Fibroblast of skin of abdomen (primary cell): ENCODE measurements around the gene CPT1B.
"Not testable (repeated sequence)": the region's sequence is repeated elsewhere in the genome, so short reads cannot be mapped to it uniquely, and the experiment has no call there.

Source experiments
- DNase-seq: peaks from one replicate; pipeline ENCODE4 v3.0.0-alpha.2; 2013

Gene CPT1B

DNA sequence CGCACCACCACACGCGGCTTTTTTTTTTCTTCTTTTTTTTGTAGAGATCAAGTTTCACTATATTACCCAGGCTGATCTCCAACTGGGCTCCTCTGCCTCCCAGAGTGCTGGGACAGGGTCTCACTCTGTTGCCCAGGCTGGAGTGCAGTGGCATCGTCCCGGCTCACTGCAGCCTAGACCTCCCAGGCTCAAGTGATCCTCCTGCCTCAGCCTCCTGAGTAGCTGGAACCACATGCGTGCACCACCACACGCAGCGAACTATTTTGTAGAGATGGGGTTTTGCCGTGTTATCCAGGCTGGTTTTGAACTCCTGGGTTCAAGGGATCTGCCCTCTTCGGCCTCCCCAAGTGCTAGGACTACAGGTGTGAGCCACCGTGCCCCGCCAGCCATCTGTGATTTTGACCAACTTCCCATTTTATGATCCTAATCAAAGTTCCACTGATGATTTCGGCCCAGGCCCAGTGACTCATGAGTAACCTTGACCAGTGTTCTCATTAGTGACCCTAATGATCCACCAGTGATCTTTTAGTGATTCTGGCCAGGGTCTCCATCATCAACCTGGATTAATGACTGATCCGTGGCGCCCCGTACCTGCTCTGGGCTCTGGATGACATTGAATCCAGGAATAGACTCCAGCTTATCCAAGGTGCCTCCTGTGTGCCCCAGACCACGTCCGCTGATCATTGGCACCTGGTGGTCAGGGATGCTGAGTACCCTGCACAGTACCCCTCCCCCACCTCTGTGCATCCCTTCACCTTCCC is 50.1 kb downstream of the CPT1B start:
- DNase-seq, result no peak

GRCh38 chr22:50526834-50527801 is 51.1 kb downstream of the CPT1B start:
- no peak for DNase-seq

DNA sequence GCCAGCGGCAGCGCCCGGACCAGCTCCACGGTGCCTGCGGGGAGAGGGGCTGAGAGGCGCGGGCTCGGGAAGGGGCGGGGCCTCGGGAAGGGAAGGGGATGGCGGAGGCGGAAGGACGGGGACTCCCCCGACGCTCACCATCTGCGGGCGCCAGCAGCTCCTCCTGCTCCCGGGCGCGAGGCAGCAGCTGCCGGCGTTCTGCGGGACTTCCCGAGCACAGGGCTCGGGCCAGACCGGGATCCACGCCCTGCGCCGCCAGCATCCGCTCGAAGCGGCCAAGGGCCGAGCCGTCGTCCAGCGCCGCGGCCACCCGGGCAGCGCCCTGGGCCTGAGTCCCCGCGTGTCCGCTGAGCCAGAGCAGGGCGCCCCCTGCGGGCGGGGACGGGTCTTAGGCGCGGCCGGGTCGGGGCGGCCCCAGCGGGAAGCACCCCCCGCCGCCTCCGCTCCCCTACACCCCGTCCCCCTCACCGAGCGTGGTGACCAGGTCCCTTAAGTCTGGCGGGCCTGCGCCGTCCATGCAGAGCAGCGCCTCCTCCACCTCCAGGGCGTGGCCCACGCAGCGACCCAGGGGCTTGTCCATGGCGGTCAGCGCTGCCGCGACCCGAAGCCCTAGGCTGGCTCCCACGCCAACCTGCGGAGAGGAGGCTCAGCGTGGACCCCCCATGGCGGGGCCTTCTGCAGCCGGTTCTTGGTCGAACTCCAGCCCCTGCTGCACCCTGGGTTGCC is 52.0 kb downstream of the CPT1B start:
- peak; percentile 81 for DNase-seq

GRCh38 chr22:50525858-50526107 is 52.4 kb downstream of the CPT1B start:
- DNase-seq, result no peak

DNA sequence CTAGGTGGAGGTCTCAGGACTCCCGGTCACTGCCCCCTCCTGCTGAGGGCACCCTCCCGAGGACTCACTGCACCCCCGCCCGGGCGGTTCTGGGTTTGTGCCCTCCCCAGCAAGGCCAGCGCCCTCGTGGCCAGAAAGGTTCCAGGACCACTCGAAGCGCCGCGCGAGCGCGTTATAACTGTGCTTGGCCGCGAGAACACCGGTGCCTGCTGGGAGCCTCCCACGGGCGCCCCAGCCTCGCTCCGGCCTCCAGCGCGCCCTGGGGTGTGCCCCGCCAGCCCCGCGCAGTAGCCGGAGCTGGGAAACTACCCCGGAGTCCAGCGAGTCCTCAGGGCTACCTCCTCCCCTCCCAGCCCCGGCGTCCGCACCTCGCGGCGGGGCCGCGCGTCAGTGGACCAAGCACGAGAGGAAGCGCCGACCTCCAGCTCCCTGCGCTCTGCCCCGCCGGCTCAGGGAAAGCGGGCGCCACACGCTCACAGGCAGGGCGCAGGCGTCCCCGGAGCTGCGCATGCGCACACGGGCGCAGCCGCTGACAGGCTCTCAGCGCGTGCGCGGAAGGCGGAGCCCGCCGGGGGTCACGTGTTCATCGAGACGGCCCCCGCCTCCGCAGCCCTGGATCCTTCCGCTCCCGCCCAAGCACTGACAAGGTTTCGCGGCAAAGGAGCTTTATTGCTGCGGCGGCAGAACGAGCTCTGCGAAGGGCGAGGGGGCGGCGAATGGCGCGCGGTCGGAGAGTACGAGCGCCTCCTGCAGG is 52.9 kb downstream of the CPT1B start, which contains the start of gene SCO2:
TSS of gene SCO2 (minus strand) at position 495 of the 754 bp plus-strand sequence. CDS start 1,187 bp downstream, outside the sequence.
- DNase-seq, result peak; percentile 98

GRCh38 chr22:50524676-50525103 is 53.5 kb downstream of the CPT1B start:
- DNase-seq, result no peak

DNA sequence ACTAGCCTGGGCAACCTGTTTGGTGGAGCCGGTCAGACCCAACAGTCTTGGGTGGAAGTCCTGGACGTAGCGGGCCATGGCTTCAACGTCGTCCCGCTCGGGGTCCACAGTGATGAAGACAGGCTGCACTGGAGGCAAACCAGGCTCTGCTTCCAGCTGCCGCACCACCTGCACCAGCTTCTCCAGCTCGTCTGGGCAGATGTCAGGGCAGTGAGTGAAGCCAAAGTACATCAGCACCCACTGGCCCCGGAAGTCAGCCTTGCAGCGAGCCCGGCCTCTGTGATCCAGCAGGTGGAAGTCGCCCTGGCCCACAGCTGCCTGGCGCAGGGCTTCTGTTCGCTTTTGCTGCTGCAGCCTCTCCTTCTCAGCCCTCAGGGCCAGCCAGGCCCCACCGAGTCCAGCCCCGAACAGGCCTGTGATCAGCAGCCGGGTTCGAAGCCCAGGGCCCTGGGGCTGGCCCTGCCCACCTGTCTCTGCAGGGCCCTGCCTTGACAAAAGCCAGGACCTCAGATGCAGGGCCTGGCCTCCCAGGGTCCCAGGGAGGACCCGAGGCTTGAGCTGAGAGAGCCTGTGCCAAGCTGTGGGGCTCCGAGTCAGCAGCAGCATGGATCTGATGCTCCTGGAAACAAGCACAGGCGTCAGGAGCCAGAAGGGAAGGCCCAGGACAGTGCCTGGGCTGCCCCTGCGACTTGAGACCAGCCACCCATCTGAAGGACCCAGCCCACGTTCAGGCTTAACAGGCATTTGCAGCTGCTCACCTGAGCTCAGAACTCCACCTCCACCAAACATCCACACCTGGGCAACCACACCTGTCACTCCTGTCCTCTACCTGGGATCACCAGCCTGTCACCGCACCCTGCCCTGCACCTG is 54.2 kb downstream of the CPT1B start:
- DNase-seq, result no peak

DNA sequence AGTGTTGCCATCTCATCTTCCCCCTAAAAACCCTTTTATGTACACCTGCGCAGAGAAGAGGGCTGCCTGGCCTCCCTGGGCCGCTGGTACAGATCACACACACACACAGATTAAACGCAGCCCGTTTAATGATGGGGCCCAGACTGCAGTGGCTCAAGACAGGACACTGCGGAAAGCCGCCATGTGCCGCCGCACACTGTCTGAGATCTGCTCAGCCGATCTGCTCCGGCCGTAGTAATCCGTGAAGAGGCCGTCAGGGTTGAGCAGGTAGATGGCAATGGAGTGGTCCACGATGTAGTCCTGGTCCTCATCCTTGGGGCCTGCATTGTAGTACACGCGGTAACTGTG is 54.8 kb downstream of the CPT1B start:
- no peak for DNase-seq

DNA sequence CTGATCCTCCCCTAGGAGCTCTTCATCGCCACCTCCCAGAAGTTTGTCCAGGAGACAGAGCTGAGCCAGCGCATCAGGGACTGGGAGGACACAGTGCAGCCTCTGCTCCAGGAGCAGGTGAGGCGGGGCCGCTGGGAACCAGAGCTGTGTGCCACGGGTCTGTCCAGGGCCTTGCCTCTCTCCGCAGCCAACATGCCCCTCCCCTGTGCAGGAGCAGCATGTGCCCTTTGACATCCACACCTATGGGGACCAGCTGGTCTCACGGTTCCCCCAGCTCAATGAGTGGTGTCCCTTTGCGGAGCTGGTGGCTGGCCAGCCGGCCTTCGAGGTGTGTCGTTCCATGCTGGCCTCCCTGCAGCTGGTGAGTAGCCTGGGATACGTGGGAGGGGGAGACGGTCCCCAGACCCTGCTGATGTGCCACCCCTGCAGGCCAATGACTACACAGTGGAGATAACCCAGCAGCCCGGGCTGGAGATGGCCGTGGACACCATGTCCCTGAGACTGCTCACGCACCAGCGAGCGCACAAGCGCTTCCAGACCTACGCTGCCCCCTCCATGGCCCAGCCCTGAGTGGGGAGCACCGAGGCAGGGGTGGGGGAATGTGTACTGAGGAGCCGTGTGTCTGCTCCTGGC is 55.3 kb downstream of the CPT1B start:
- DNase-seq, result no peak

- no peak for DNase-seq
Measured at GRCh38 chr22:50522208-50522805, 55.9 kb downstream of the CPT1B start.

GRCh38 chr22:50521710-50522109 is 56.5 kb downstream of the CPT1B start:
- no peak for DNase-seq

DNA sequence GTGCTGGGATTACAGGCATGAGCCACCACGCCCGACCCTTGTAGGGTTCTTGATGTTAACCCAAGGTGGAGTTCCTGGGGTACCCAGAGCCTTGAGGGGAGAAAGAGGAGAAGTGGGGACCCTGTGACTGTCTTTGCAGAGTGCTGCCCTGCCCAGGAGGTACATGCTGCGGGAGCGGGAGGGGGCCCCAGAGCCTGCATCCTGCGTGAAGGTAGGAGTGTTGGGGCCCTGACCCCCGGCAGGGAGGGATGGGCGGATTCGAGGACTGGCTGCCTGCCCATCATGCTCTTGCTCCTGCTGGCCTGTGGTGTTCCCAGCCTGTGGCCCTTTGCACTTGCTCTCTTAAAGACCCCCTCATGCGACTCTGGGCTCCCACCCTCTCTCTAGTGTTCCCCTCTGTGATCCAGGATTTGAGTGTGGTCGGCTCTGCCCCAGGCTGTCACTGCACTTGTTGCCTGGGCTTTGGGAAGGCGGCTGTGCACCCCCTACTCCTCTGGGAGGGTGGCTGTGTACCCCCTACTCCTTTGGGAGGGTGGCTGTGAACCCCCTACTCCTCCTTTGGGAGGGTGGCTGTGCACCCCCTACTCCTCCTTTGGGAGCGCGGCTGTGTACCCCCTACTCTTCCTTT is 57.3 kb downstream of the CPT1B start:
- no peak for DNase-seq

- DNase-seq, result not testable (repeated sequence)
Measured at GRCh38 chr22:50520184-50520583, 58.0 kb downstream of the CPT1B start.

- DNase-seq, result no peak
Measured at GRCh38 chr22:50519151-50519550, 59.1 kb downstream of the CPT1B start.
